ENCODE measurements around the gene LRRC4C. TPM values are rescaled to one million over a fixed set of nuclear protein-coding genes. Genes with fewer than 3 reads are reported as not detected.
A peak's percentile ranks its signal among the peaks of the same experiment; 100 is the strongest.
"Not testable (repeated sequence)": the region's sequence is repeated elsewhere in the genome, so short reads cannot be mapped to it uniquely, and the experiment has no call there.

The LRRC4C gene
- total RNA-seq, 1 experiment from 2014 or later = 0.72 TPM

DNA sequence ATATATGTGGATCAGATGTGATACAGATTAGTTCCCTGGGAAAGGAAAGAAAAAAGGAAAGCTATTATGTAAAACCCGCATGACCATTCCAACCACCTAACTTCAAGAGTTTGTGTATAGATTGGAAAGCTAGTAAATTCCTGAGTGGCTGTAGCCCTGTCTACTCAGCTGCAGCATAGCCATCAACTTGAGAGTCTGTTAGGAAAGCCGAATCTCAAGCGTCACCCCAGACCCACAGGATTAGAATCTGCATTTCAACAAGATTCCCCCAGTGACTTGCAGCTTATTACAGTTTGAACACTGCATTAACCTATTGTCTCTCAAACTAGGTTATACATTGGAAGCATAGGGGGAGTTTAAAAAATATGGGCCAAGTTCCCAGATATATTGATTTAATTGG lies 921.7 kb downstream of the LRRC4C start:
- Mint-ChIP-seq H3K27ac (no peak overlapping the region), H3K9me3 (no peaks in the 10 kb centered on the region), H3K27me3 (ENCODE audit: low read depth) (no peaks in the 10 kb centered on the region; the same call in 1 of the 2 replicates), H3K4me1 (peaks cover 11% of the 10 kb centered on the region), H3K4me3 (no peak overlapping the region), H3K36me3 (no peaks in the 10 kb centered on the region)
- CTCF ChIA-PET = no interaction called here
- peak; percentile 52 for ATAC-seq
- DNase-seq (ENCODE audit: low spot score) = no peak
- TF ChIP-seq ZNF121 (CRISPR knock-in tag; IDR thresholded peaks at IDR 0.05) (no peak), TCF7 (CRISPR knock-in tag; IDR thresholded peaks at IDR 0.05; ENCODE audit: low read depth) (no peak), JAZF1 (CRISPR knock-in tag; IDR thresholded peaks at IDR 0.05) (no peak), JUN (CRISPR knock-in tag; IDR thresholded peaks at IDR 0.05) (no peak), RORB (CRISPR knock-in tag; IDR thresholded peaks at IDR 0.05) (no peak), CREB1 (CRISPR knock-in tag; IDR thresholded peaks at IDR 0.05) (no peak), SP1 (CRISPR knock-in tag; conservative IDR thresholded peaks at IDR 0.05) (no peak), ZNF423 (CRISPR knock-in tag; IDR thresholded peaks at IDR 0.05) (no peak), CBFB (CRISPR knock-in tag; IDR thresholded peaks at IDR 0.05; ENCODE audit: low read depth) (no peak), ZNF416 (CRISPR knock-in tag; IDR thresholded peaks at IDR 0.05) (no peak), ZNF219 (CRISPR knock-in tag; IDR thresholded peaks at IDR 0.05; ENCODE audit: borderline replicate concordance) (no peak), ATF1 (CRISPR knock-in tag; IDR thresholded peaks at IDR 0.05) (no peak)
- TF ChIP-seq, protein P1, sequence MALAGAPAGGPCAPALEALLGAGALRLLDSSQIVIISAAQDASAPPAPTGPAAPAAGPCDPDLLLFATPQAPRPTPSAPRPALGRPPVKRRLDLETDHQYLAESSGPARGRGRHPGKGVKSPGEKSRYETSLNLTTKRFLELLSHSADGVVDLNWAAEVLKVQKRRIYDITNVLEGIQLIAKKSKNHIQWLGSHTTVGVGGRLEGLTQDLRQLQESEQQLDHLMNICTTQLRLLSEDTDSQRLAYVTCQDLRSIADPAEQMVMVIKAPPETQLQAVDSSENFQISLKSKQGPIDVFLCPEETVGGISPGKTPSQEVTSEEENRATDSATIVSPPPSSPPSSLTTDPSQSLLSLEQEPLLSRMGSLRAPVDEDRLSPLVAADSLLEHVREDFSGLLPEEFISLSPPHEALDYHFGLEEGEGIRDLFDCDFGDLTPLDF (CRISPR knock-in tag; IDR thresholded peaks at IDR 0.05) = no peak
- TF ChIP-seq, protein P2, sequence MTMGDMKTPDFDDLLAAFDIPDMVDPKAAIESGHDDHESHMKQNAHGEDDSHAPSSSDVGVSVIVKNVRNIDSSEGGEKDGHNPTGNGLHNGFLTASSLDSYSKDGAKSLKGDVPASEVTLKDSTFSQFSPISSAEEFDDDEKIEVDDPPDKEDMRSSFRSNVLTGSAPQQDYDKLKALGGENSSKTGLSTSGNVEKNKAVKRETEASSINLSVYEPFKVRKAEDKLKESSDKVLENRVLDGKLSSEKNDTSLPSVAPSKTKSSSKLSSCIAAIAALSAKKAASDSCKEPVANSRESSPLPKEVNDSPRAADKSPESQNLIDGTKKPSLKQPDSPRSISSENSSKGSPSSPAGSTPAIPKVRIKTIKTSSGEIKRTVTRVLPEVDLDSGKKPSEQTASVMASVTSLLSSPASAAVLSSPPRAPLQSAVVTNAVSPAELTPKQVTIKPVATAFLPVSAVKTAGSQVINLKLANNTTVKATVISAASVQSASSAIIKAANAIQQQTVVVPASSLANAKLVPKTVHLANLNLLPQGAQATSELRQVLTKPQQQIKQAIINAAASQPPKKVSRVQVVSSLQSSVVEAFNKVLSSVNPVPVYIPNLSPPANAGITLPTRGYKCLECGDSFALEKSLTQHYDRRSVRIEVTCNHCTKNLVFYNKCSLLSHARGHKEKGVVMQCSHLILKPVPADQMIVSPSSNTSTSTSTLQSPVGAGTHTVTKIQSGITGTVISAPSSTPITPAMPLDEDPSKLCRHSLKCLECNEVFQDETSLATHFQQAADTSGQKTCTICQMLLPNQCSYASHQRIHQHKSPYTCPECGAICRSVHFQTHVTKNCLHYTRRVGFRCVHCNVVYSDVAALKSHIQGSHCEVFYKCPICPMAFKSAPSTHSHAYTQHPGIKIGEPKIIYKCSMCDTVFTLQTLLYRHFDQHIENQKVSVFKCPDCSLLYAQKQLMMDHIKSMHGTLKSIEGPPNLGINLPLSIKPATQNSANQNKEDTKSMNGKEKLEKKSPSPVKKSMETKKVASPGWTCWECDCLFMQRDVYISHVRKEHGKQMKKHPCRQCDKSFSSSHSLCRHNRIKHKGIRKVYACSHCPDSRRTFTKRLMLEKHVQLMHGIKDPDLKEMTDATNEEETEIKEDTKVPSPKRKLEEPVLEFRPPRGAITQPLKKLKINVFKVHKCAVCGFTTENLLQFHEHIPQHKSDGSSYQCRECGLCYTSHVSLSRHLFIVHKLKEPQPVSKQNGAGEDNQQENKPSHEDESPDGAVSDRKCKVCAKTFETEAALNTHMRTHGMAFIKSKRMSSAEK (CRISPR knock-in tag; IDR thresholded peaks at IDR 0.05; ENCODE audit: borderline replicate concordance) = no peak
- TF ChIP-seq, protein P3, sequence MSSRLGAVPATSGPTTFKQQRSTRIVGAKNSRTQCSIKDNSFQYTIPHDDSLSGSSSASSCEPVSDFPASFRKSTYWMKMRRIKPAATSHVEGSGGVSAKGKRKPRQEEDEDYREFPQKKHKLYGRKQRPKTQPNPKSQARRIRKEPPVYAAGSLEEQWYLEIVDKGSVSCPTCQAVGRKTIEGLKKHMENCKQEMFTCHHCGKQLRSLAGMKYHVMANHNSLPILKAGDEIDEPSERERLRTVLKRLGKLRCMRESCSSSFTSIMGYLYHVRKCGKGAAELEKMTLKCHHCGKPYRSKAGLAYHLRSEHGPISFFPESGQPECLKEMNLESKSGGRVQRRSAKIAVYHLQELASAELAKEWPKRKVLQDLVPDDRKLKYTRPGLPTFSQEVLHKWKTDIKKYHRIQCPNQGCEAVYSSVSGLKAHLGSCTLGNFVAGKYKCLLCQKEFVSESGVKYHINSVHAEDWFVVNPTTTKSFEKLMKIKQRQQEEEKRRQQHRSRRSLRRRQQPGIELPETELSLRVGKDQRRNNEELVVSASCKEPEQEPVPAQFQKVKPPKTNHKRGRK (CRISPR knock-in tag; IDR thresholded peaks at IDR 0.05; ENCODE audit: borderline replicate concordance) = no peak
- POLR2A ChIA-PET = no interaction called here

DNA sequence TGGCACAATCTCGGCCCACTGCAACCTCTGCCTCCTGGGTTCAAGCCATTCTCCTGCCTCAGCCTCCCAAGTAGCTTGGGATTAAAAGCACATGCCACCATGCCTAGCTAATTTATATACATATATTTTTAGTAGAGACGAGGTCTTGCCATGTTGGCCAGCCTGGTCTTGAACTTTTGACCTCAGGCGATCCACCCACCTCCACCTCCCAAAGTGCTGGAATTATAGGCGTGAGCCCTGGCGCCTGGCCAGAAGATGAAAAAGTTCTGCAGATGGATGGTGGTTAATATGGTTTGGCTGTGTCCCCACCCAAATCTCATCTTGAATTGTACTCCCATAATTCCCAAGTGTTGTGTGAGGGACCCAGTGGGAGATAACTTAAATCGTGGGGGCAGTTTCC lies 937.4 kb downstream of the LRRC4C start:
- DNase-seq (ENCODE audit: low spot score); H3K36me3 Mint-ChIP-seq; H3K4me3 Mint-ChIP-seq; CTCF ChIA-PET; ATAC-seq; POLR2A ChIA-PET; H3K27ac Mint-ChIP-seq; H3K4me1 Mint-ChIP-seq; H3K27me3 Mint-ChIP-seq (ENCODE audit: low read depth): not testable (repeated sequence)
- peaks cover 15% of the 10 kb centered on the region for H3K9me3 Mint-ChIP-seq

DNA sequence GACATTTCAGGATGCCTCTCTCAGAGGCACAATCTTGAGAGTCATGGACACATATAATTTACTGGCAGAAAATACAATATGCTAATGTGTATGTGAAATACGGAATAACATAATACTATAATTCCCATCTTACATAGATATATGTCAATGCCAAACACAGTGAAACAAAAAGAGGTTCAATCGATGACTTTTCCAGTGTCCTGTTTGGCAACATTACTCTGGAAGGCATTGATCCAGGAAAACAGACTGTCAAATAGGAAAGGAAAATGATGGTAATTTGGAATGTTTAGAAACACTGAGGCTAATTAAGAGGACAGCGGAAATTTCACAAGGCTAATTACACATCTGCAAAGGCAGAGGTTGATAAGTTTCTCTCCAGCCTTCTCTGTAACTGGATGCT lies 942.3 kb downstream of the LRRC4C start:
- Mint-ChIP-seq H3K27me3 (ENCODE audit: low read depth) (no peaks in the 10 kb centered on the region), H3K4me1 (no peaks in the 10 kb centered on the region), H3K4me3 (no peak overlapping the region), H3K27ac (no peak overlapping the region), H3K36me3 (no peaks in the 10 kb centered on the region), H3K9me3 (peaks cover 17% of the 10 kb centered on the region)
- DNase-seq (ENCODE audit: low spot score) (no peak), ATAC-seq (no peak)
- TF ChIP-seq EMX1 (CRISPR knock-in tag; IDR thresholded peaks at IDR 0.05) (no peak), ZNF396 (CRISPR knock-in tag; IDR thresholded peaks at IDR 0.05; ENCODE audit: borderline replicate concordance) (no peak), ZNF232 (CRISPR knock-in tag; IDR thresholded peaks at IDR 0.05) (no peak), CBFB (CRISPR knock-in tag; IDR thresholded peaks at IDR 0.05; ENCODE audit: low read depth) (no peak), ELF4 (CRISPR knock-in tag; IDR thresholded peaks at IDR 0.05; ENCODE audit: low read depth) (no peak)
- TF ChIP-seq, protein P4, sequence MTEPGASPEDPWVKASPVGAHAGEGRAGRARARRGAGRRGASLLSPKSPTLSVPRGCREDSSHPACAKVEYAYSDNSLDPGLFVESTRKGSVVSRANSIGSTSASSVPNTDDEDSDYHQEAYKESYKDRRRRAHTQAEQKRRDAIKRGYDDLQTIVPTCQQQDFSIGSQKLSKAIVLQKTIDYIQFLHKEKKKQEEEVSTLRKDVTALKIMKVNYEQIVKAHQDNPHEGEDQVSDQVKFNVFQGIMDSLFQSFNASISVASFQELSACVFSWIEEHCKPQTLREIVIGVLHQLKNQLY (CRISPR knock-in tag; IDR thresholded peaks at IDR 0.05) = no peak
- TF ChIP-seq, protein P5, sequence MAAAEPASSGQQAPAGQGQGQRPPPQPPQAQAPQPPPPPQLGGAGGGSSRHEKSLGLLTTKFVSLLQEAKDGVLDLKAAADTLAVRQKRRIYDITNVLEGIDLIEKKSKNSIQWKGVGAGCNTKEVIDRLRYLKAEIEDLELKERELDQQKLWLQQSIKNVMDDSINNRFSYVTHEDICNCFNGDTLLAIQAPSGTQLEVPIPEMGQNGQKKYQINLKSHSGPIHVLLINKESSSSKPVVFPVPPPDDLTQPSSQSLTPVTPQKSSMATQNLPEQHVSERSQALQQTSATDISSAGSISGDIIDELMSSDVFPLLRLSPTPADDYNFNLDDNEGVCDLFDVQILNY (CRISPR knock-in tag; IDR thresholded peaks at IDR 0.05) = no peak
- POLR2A ChIA-PET = no interaction called here
- CTCF ChIA-PET = no interaction called here
